ENCODE data around the gene GPATCH8.
A peak's percentile ranks its signal among the peaks of the same experiment; 100 is the strongest.

GPATCH8 gene

GRCh38 chr17:44352828-44353671, 150.2 kb downstream of the GPATCH8 start:
- DNase-seq, result no peak

DNA sequence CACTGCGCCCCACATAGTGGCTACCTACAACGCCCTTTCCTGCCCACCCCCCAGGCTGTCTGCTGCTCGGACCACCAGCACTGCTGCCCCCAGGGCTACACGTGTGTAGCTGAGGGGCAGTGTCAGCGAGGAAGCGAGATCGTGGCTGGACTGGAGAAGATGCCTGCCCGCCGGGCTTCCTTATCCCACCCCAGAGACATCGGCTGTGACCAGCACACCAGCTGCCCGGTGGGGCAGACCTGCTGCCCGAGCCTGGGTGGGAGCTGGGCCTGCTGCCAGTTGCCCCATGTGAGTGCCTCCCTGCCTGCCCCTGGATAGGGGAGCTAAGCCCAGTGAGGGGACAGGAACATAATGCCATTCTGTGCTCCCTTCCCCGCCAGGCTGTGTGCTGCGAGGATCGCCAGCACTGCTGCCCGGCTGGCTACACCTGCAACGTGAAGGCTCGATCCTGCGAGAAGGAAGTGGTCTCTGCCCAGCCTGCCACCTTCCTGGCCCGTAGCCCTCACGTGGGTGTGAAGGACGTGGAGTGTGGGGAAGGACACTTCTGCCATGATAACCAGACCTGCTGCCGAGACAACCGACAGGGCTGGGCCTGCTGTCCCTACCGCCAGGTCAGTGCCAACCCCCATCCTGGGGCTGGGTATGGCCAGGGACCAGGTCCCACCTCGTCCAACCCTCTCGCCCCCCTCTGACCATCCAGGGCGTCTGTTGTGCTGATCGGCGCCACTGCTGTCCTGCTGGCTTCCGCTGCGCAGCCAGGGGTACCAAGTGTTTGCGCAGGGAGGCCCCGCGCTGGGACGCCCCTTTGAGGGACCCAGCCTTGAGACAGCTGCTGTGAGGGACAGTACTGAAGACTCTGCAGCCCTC, 151.0 kb downstream of the GPATCH8 start:
- no peak for DNase-seq

- DNase-seq, result no peak
Measured at GRCh38 chr17:44351464-44351863, 151.7 kb downstream of the GPATCH8 start.

- DNase-seq, result peak; percentile 28
Measured at GRCh38 chr17:44350733-44351226, 152.4 kb downstream of the GPATCH8 start.

- no peak for DNase-seq
Measured at GRCh38 chr17:44349553-44350070, 153.6 kb downstream of the GPATCH8 start.

- DNase-seq, result no peak
Measured at GRCh38 chr17:44348988-44349364, 154.2 kb downstream of the GPATCH8 start.

DNA sequence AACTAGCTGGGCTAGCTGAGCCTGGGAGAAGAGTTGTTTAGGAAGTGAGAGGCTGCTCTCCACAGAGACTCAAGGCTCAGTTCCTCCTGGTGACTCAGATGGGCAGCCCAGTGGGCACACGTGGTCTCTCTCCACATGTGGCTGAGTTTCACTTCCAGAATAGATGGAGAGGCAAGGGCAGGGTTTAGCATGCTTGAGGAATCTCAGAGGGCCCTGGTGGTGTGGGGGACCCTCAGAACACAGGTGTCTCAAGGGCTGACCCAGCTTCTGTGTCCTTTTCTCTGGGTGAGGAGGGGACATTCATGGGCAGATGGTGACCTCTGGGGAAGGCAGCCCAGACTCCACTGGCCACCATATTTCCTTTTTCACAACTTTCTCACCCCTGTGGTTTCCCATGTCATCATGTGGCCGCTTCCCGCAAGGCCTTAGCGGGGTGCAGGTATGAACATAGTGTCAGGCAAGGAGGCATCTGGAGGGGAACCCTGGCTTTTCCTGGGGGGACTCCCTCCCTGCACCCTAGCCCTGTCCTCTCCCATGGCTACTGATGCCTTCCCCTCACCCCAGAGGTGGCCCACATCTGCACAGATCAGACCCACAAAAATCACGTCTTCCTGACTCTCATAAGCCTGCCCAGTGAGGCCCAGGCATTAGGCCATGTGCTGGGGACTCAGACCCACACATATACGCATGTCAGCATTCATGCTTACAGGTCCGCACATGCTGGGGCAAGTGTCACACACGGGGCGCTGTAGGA, 154.8 kb downstream of the GPATCH8 start:
- DNase-seq, result no peak
